Mesendoderm (in vitro differentiated cells): ENCODE results near the gene SLC16A9.

ENCODE experiments used
- DNase-seq: peaks from one replicate; pipeline ENCODE4 v3.0.0; 2013
- H2AK5ac ChIP-seq: 2 replicates; pipeline ENCODE4 v1.6.1; 2013; ENCODE audit warnings: low read length, inconsistent platforms
- H2BK120ac ChIP-seq: 2 replicates; pipeline ENCODE4 v1.6.1; 2013; ENCODE audit warnings: low read depth, mild to moderate bottlenecking, low read length, moderate library complexity, mixed read lengths
- H2BK15ac ChIP-seq: replicated peaks from 2 replicates; pipeline ENCODE4 v1.6.1; 2013; ENCODE audit warnings: low read depth, mild to moderate bottlenecking, moderate library complexity
- H2BK5ac ChIP-seq: 2 replicates; pipeline ENCODE4 v1.6.1; 2013; ENCODE audit warnings: low read length, inconsistent platforms
- H3K18ac ChIP-seq: 2 replicates; pipeline ENCODE4 v1.6.1; 2013; ENCODE audit warnings: mild to moderate bottlenecking, low read length, mixed read lengths
- H3K23ac ChIP-seq: one replicate; pipeline ENCODE4 v1.6.1; 2013; ENCODE audit warnings: low read length
- H3K27ac ChIP-seq: 2 replicates; pipeline ENCODE4 v1.5.1; 2013; ENCODE audit warnings: low read depth, mild to moderate bottlenecking, inconsistent platforms, low read length, moderate library complexity
- H3K27me3 ChIP-seq: 2 replicates; pipeline ENCODE4 v1.6.1; 2013; ENCODE audit warnings: low read length, control low read depth, mild to moderate bottlenecking, inconsistent platforms; ENCODE audit not compliant: insufficient read depth, poor library complexity
- H3K36me3 ChIP-seq: 2 replicates; pipeline ENCODE4 v1.6.1; 2013; ENCODE audit warnings: low read length, inconsistent platforms; ENCODE audit not compliant: control insufficient read depth, insufficient read depth
- H3K4ac ChIP-seq: one replicate; pipeline ENCODE4 v1.6.1; 2013; ENCODE audit warnings: low read depth, mild to moderate bottlenecking, low read length, moderate library complexity
- H3K4me1 ChIP-seq: 2 replicates; pipeline ENCODE4 v1.6.1; 2013; ENCODE audit warnings: low read depth, low read length, inconsistent platforms; ENCODE audit not compliant: control insufficient read depth
- H3K4me2 ChIP-seq: 2 replicates; pipeline ENCODE4 v1.6.1; 2013; ENCODE audit warnings: low read length
- H3K4me3 ChIP-seq: 2 replicates; pipeline ENCODE4 v1.5.1; 2013; ENCODE audit warnings: mild to moderate bottlenecking, low read length
- H3K56ac ChIP-seq: one replicate; pipeline ENCODE4 v1.6.1; 2013; ENCODE audit warnings: low read length
- H3K79me1 ChIP-seq: 2 replicates; pipeline ENCODE4 v1.6.1; 2013; ENCODE audit warnings: low read length, inconsistent platforms
- H3K79me2 ChIP-seq: 2 replicates; pipeline ENCODE4 v1.6.1; 2013; ENCODE audit warnings: mild to moderate bottlenecking, low read length; ENCODE audit not compliant: control insufficient read depth, insufficient read depth
- H3K9ac ChIP-seq: 2 replicates; pipeline ENCODE4 v1.6.1; 2013; ENCODE audit warnings: low read length, inconsistent platforms
- H4K5ac ChIP-seq: one replicate; pipeline ENCODE4 v1.6.1; 2013; ENCODE audit warnings: low read length
- H4K8ac ChIP-seq: one replicate; pipeline ENCODE4 v1.6.1; 2013; ENCODE audit warnings: low read depth, mild to moderate bottlenecking, control low read depth, low read length, moderate library complexity
- WGBS: extraction: QIAGEN DNeasy Blood & Tissue Kit; methylation state at CpG from one replicate; pipeline ENCODE4 v1.1.7; 2013; ENCODE audit warnings: low lambda C conversion rate, missing lambda C conversion rate; ENCODE audit not compliant: insufficient coverage; ENCODE audit errors: extremely low coverage; 5-methylcytosine and 5-hydroxymethylcytosine counted together

Gene SLC16A9

GRCh38 chr10:59704630-59705029 lies 5.0 kb downstream of the SLC16A9 start:
- no peak for DNase-seq
- Histone ChIP-seq H3K9ac (no peak overlapping the region), H3K79me2 (no peaks in the 10 kb centered on the region), H3K18ac (no peak overlapping the region), H3K27me3 (peaks cover 2% of the 10 kb centered on the region), H4K5ac (no peak overlapping the region), H2AK5ac (no peak overlapping the region), H4K8ac (no peak overlapping the region), H3K4me2 (no peak overlapping the region), H3K4me1 (no peaks in the 10 kb centered on the region), H2BK120ac (no peak overlapping the region), H3K4me3 (no peak overlapping the region), H2BK15ac (no peak overlapping the region), H3K27ac (no peak overlapping the region), H3K23ac (no peak overlapping the region), H3K4ac (no peak overlapping the region), H3K56ac (no peak overlapping the region), H3K79me1 (no peaks in the 10 kb centered on the region), H2BK5ac (no peak overlapping the region), H3K36me3 (no peaks in the 10 kb centered on the region)
- no CpG with 5 or more reads among the region's 2 CpGs for WGBS

GRCh38 chr10:59702347-59702746 lies 7.3 kb downstream of the SLC16A9 start:
- no CpG with 5 or more reads among the region's 4 CpGs for WGBS
- Histone ChIP-seq H2BK15ac (no peak overlapping the region), H4K8ac (no peak overlapping the region), H3K4ac (no peak overlapping the region), H3K27ac (no peak overlapping the region), H3K79me2 (no peaks in the 10 kb centered on the region), H3K79me1 (no peaks in the 10 kb centered on the region), H3K23ac (no peak overlapping the region), H2AK5ac (no peak overlapping the region), H3K9ac (no peak overlapping the region), H2BK5ac (no peak overlapping the region), H3K56ac (no peak overlapping the region), H3K4me3 (no peak overlapping the region), H3K4me2 (no peak overlapping the region), H3K27me3 (no peaks in the 10 kb centered on the region), H4K5ac (no peak overlapping the region), H3K18ac (no peak overlapping the region), H3K36me3 (no peaks in the 10 kb centered on the region), H2BK120ac (no peak overlapping the region), H3K4me1 (no peaks in the 10 kb centered on the region)
- no peak for DNase-seq

DNA sequence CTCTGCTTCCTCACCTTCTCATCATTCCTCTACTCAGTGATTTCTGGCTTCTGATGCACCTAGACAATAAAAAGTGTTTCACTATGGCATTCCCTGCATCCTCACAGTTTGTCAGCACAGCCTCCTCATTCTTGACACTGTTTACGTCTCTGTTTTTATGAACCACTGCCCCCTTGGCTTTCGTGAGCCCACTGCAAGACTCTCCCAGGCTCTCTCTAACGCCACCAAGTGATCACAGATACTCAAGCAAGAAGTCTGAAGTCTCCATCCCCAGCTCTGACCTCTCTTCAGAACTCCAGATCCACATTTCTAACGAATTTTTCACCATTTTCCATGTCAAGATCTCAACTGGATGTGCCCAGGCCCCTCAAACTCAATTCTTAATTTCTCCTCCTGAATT lies 8.9 kb downstream of the SLC16A9 start:
- Histone ChIP-seq H3K4ac (no peak overlapping the region), H3K79me1 (no peaks in the 10 kb centered on the region), H2BK5ac (no peak overlapping the region), H3K36me3 (no peaks in the 10 kb centered on the region), H4K8ac (no peak overlapping the region), H3K56ac (no peak overlapping the region), H2BK15ac (no peak overlapping the region), H3K4me1 (no peaks in the 10 kb centered on the region), H3K23ac (no peak overlapping the region), H3K18ac (no peak overlapping the region), H3K79me2 (no peaks in the 10 kb centered on the region), H3K9ac (no peak overlapping the region), H2AK5ac (no peak overlapping the region), H3K27me3 (no peaks in the 10 kb centered on the region), H3K4me2 (no peak overlapping the region), H3K4me3 (no peak overlapping the region), H2BK120ac (no peak overlapping the region), H4K5ac (no peak overlapping the region), H3K27ac (no peak overlapping the region)
- WGBS: no CpG with 5 or more reads among the region's 4 CpGs
- peak; percentile 81 for DNase-seq

GRCh38 chr10:59698326-59698725 lies 11.3 kb downstream of the SLC16A9 start:
- Histone ChIP-seq H4K5ac (no peak overlapping the region), H3K18ac (no peak overlapping the region), H3K27ac (no peak overlapping the region), H3K4me2 (no peak overlapping the region), H2BK15ac (no peak overlapping the region), H3K4me1 (no peaks in the 10 kb centered on the region), H4K8ac (no peak overlapping the region), H3K4me3 (no peak overlapping the region), H3K9ac (no peak overlapping the region), H3K23ac (no peak overlapping the region), H2BK5ac (no peak overlapping the region), H3K79me2 (no peaks in the 10 kb centered on the region), H3K36me3 (no peaks in the 10 kb centered on the region), H3K4ac (no peak overlapping the region), H3K79me1 (no peaks in the 10 kb centered on the region), H2AK5ac (no peak overlapping the region), H3K27me3 (no peaks in the 10 kb centered on the region), H2BK120ac (no peak overlapping the region), H3K56ac (no peak overlapping the region)
- no CpG with 5 or more reads among the region's 1 CpG for WGBS
- DNase-seq: no peak

- Histone ChIP-seq H3K9ac (no peak overlapping the region), H3K27me3 (no peaks in the 10 kb centered on the region), H2BK5ac (no peak overlapping the region), H3K18ac (no peak overlapping the region), H3K4me2 (no peak overlapping the region), H3K4me1 (no peaks in the 10 kb centered on the region), H3K4me3 (no peak overlapping the region), H3K79me2 (no peaks in the 10 kb centered on the region), H2AK5ac (no peak overlapping the region), H3K36me3 (no peaks in the 10 kb centered on the region), H4K5ac (no peak overlapping the region), H3K4ac (no peak overlapping the region), H3K23ac (no peak overlapping the region), H2BK15ac (no peak overlapping the region), H3K56ac (no peak overlapping the region), H3K27ac (no peak overlapping the region), H4K8ac (peak overlapping the region; percentile 56), H2BK120ac (no peak overlapping the region), H3K79me1 (no peaks in the 10 kb centered on the region)
- DNase-seq: no peak
- WGBS: no CpG with 5 or more reads among the region's 3 CpGs
These were observed 14.0 kb downstream of the SLC16A9 start for GRCh38 chr10:59695637-59696036.

- Histone ChIP-seq H2BK5ac (no peak overlapping the region), H2BK120ac (no peak overlapping the region), H3K79me1 (no peaks in the 10 kb centered on the region), H3K27me3 (no peaks in the 10 kb centered on the region), H3K56ac (no peak overlapping the region), H3K4me2 (no peak overlapping the region), H3K23ac (no peak overlapping the region), H3K9ac (no peak overlapping the region), H2AK5ac (no peak overlapping the region), H3K18ac (no peak overlapping the region), H3K4me1 (no peaks in the 10 kb centered on the region), H4K5ac (no peak overlapping the region), H3K36me3 (no peaks in the 10 kb centered on the region), H2BK15ac (no peak overlapping the region), H3K4me3 (no peak overlapping the region), H3K27ac (no peak overlapping the region), H4K8ac (no peak overlapping the region), H3K79me2 (no peaks in the 10 kb centered on the region), H3K4ac (no peak overlapping the region)
- WGBS: no CpG with 5 or more reads among the region's 1 CpG
- no peak for DNase-seq
These were observed 14.7 kb downstream of the SLC16A9 start for GRCh38 chr10:59694936-59695335.
